B cell (primary cell): Measurements from ENCODE around the gene THRAP3. TPM values are rescaled to one million over a fixed set of nuclear protein-coding genes. Genes with fewer than 3 reads are reported as not detected.

Source experiments
- ATAC-seq: fragments of 200-7000 bp; cut with Tn5 transposase; one replicate; pipeline ENCODE4 v1.10.0; 2021; ENCODE audit warnings: low read depth, mild to moderate bottlenecking, moderate number of reproducible peaks, moderate library complexity
- CTCF ChIA-PET: fragments of 350-600 bp; sonication (Branson Sonifier 250); formaldehyde crosslinking; loops from one replicate; lab custom pipeline; 2021; ENCODE audit warnings: antibody characterized with exemption, inconsistent platforms; lab: Charles Lee
- POLR2A ChIA-PET: fragments of 350-600 bp; sonication (Branson Sonifier 250); formaldehyde crosslinking; loops from one replicate; lab custom pipeline; 2021; ENCODE audit warnings: antibody characterized with exemption; lab: Charles Lee
- DNase-seq: peaks from one replicate; pipeline ENCODE4 v3.0.0; 2013
- H2AFZ ChIP-seq: 2 replicates; pipeline ENCODE4 v1.6.1; 2012; ENCODE audit warnings: mild to moderate bottlenecking, low read depth, low read length; ENCODE audit not compliant: insufficient read depth, poor library complexity, severe bottlenecking
- H3K27ac ChIP-seq, 2 donors: 1 replicate in 1 of 2; 2 replicates in 1 of 2; pipeline ENCODE4 v1.5.1; 2012 to 2013; ENCODE audit warnings: low read length in 2 of 2, mild to moderate bottlenecking in 2 of 2, moderate library complexity in 1 of 2
- H3K27me3 ChIP-seq, 4 experiments: fragments of 200-600 bp in 1 of 4; sonication (generic) in 1 of 4; replicated peaks in 1 of 4; 1 replicate in 2 of 4; 2 replicates in 2 of 4; pipeline versions ENCODE4 v1.6.1 to v1.7.0; 2013 to 2016; ENCODE audit warnings: low read length in 3 of 4, mild to moderate bottlenecking in 2 of 4, mixed read lengths in 1 of 4, moderate library complexity in 1 of 4; ENCODE audit not compliant: insufficient read depth in 4 of 4, control insufficient read depth in 3 of 4; ENCODE audit errors: control extremely low read depth in 1 of 4
- H3K36me3 ChIP-seq, 2 experiments: replicated peaks in 1 of 2; 1 replicate in 1 of 2; 2 replicates in 1 of 2; pipeline versions ENCODE4 v1.6.1 to v1.7.1; 2013; ENCODE audit warnings: low read length in 1 of 2; ENCODE audit not compliant: insufficient read depth in 2 of 2, control insufficient read depth in 1 of 2; ENCODE audit errors: control extremely low read depth in 1 of 2, extremely low read depth in 1 of 2
- H3K4me1 ChIP-seq, 2 donors: fragments of 200-600 bp in 1 of 2; sonication (generic) in 1 of 2; 1 replicate in 1 of 2; 2 replicates in 1 of 2; pipeline versions ENCODE4 v1.5.1 to v1.6.1; 2013 to 2017; ENCODE audit warnings: low read length in 2 of 2; ENCODE audit not compliant: control insufficient read depth in 2 of 2, insufficient read depth in 2 of 2
- H3K4me2 ChIP-seq: replicated peaks from 2 replicates; pipeline ENCODE3; 2012; ENCODE audit warnings: mild to moderate bottlenecking, low read depth, low read length; ENCODE audit not compliant: poor library complexity, severe bottlenecking
- H3K4me3 ChIP-seq, 5 experiments: fragments of 200-600 bp in 1 of 5; sonication (generic) in 1 of 5; 1 replicate in 3 of 5; 2 replicates in 2 of 5; pipeline versions ENCODE4 v1.5.1 to v1.7.0; 2011 to 2016; ENCODE audit warnings: low read length in 4 of 5, mild to moderate bottlenecking in 4 of 5, low read depth in 2 of 5, control low read depth in 1 of 5, moderate library complexity in 1 of 5; ENCODE audit not compliant: insufficient read depth in 1 of 5; ENCODE audit errors: control extremely low read depth in 1 of 5, extremely low read depth in 1 of 5
- H3K79me2 ChIP-seq: fragments of 200-600 bp; sonication (generic); one replicate; pipeline ENCODE4 v1.6.0; 2016; ENCODE audit warnings: low read length; ENCODE audit not compliant: control insufficient read depth, insufficient read depth
- H3K9ac ChIP-seq: fragments of 200-600 bp; sonication (generic); 2 replicates; pipeline ENCODE4 v1.6.1; 2017; ENCODE audit warnings: mild to moderate bottlenecking, low read length, moderate library complexity
- H3K9me3 ChIP-seq, 3 donors: one replicate each; pipeline versions ENCODE4 v1.6.1 to v1.7.1; 2013; ENCODE audit warnings: low read length in 2 of 3; ENCODE audit not compliant: control insufficient read depth in 2 of 3, insufficient read depth in 1 of 3; ENCODE audit errors: control extremely low read depth in 1 of 3
- H4K20me1 ChIP-seq: 2 replicates; pipeline ENCODE4 v1.6.0; 2012; ENCODE audit warnings: mild to moderate bottlenecking, low read length; ENCODE audit not compliant: insufficient read depth, control insufficient read depth, poor library complexity, severe bottlenecking
- H3K27ac Mint-ChIP-seq: one replicate; pipeline ENCODE4 v1.8.0; 2021; ENCODE audit warnings: mixed read lengths
- H3K27me3 Mint-ChIP-seq: one replicate; pipeline ENCODE4 v1.8.0; 2021; ENCODE audit warnings: mixed read lengths
- H3K4me1 Mint-ChIP-seq: one replicate; pipeline ENCODE4 v1.8.0; 2021; ENCODE audit warnings: mixed read lengths
- H3K4me3 Mint-ChIP-seq: one replicate; pipeline ENCODE4 v1.8.0; 2021; ENCODE audit warnings: mixed read lengths
- H3K9me3 Mint-ChIP-seq: one replicate; pipeline ENCODE4 v1.8.0; 2022; ENCODE audit warnings: mixed read lengths; ENCODE audit not compliant: insufficient read depth
- CTCF ChIP-seq: fragments of 200-600 bp; IDR thresholded peaks from one replicate; pipeline ENCODE4 v1.8.0; 2022; ENCODE audit warnings: antibody characterized with exemption, mild to moderate bottlenecking
- EZH2 ChIP-seq: IDR thresholded peaks from 2 replicates; pipeline ENCODE4 v1.6.1; 2012; ENCODE audit warnings: borderline replicate concordance, low read depth, mild to moderate bottlenecking, moderate library complexity, low read length; ENCODE audit not compliant: insufficient read depth, poor library complexity, severe bottlenecking
- whole genome bisulfite sequencing: methylation state at CpG from one replicate; pipeline ENCODE4 v1.1.5; 2013; ENCODE audit warnings: missing lambda C conversion rate; ENCODE audit not compliant: insufficient coverage; 5-methylcytosine and 5-hydroxymethylcytosine counted together
- intact Hi-C: fragments of 100-400 bp; cut with micrococcal nuclease; formaldehyde crosslinking; loops from one replicate; pipeline ENCODE4 v1.10.0; 2022
- polyA plus RNA-seq: library from polyadenylated mRNA; depleted of rRNA; stranded (reverse); fragments of >200 nt; gene quantifications from 2 replicates; pipeline ENCODE4 v1.2.3, GENCODE V29; 2012
- total RNA-seq, 2 donors: library from RNA; stranded (reverse); fragments of 120-200 nt in 1 of 2; gene quantifications; 1 replicate in 1 of 2; 2 replicates in 1 of 2; pipeline versions ENCODE4 v1.2.3 to v1.2.4, GENCODE V29; 2013 to 2022

THRAP3 gene
- total and polyA plus RNA-seq, 2 donors (not counting 1 experiment from before 2014, with no cell fraction given), result 64.1 to 153 TPM

GRCh38 chr1:36307601-36308330 is 83.5 kb downstream of the THRAP3 start:
- DNase-seq (no peak), ATAC-seq (no peak)
- H3K4me3 ChIP-seq, result peak overlapping the region in 3 of 5 experiments; percentile 68 to 78 (median 70)
- CTCF ChIA-PET, result interaction anchor here (1.1 to 2.4 kb wide), 4 partner anchors 15 to 120 kb away, joined by 3 to 8 read pairs (median 4); no protein-coding TSS in a partner anchor
- peak overlapping the region; percentile 93 for H2AFZ ChIP-seq
- H3K27ac ChIP-seq, result no peak overlapping the region
- peaks cover 10 to 33% of the 10 kb centered on the region in 2 donors for H3K4me1 ChIP-seq
- H4K20me1 ChIP-seq, result peaks cover 14% of the 10 kb centered on the region
- TF ChIP-seq EZH2 (no peak), CTCF (no peak)
- no peaks in the 10 kb centered on the region for H3K27me3 Mint-ChIP-seq
- H3K27ac Mint-ChIP-seq, result no peak overlapping the region
- H3K9me3 ChIP-seq, result no peaks in the 10 kb centered on the region
- POLR2A ChIA-PET, result no interaction called here
- H3K4me2 ChIP-seq, result peak overlapping the region; percentile 98
- no peaks in the 10 kb centered on the region for H3K27me3 ChIP-seq
- peak overlapping the region; percentile 97 for H3K4me3 Mint-ChIP-seq
- H3K9me3 Mint-ChIP-seq, result no peaks in the 10 kb centered on the region
- no peak overlapping the region for H3K9ac ChIP-seq
- peaks cover 29% of the 10 kb centered on the region for H3K4me1 Mint-ChIP-seq
- no peaks in the 10 kb centered on the region for H3K79me2 ChIP-seq
- H3K36me3 ChIP-seq, result peaks cover 0 to 17% of the 10 kb centered on the region in 2 experiments
- 82% methylated on average over 2 of the region's 10 CpGs for WGBS
- intact Hi-C loops, result loop anchor here (1.0 to 5.0 kb wide), 3 partner anchors 60 to 158 kb away; partner anchors contain the start of gene TRAPPC3

GRCh38 chr1:36309397-36309796 is 85.2 kb downstream of the THRAP3 start:
- ChIA-PET POLR2A (interaction anchor here (0.5 to 0.6 kb wide), 2 partner anchors 57 to 67 kb away, joined by 3 to 8 read pairs; no protein-coding TSS in a partner anchor), CTCF (interaction anchor here (1.6 kb wide), 1 partner anchor 24 kb away, joined by 5 read pairs; no protein-coding TSS in a partner anchor)
- no peak overlapping the region for H3K9ac ChIP-seq
- H3K9me3 ChIP-seq, result peaks cover 0 to 6% (median 0%) of the 10 kb centered on the region in 3 donors
- WGBS, result 100% methylated on average over 4 of the region's 7 CpGs
- intact Hi-C loops, result loop anchor here (5.0 kb wide), 1 partner anchor 58 kb away; no protein-coding TSS in a partner anchor
- ATAC-seq, result no peak
- H3K4me2 ChIP-seq, result no peak overlapping the region
- Mint-ChIP-seq H3K4me1 (peaks cover 25% of the 10 kb centered on the region), H3K27ac (no peak overlapping the region), H3K27me3 (no peaks in the 10 kb centered on the region), H3K4me3 (peak overlapping the region; percentile 37), H3K9me3 (no peaks in the 10 kb centered on the region)
- TF ChIP-seq CTCF (no peak), EZH2 (no peak)
- no peaks in the 10 kb centered on the region for H3K79me2 ChIP-seq
- H3K36me3 ChIP-seq, result peaks cover 0 to 3% of the 10 kb centered on the region in 2 experiments
- H3K27ac ChIP-seq, result no peak overlapping the region
- peaks cover 10 to 32% of the 10 kb centered on the region in 2 donors for H3K4me1 ChIP-seq
- H4K20me1 ChIP-seq, result peaks cover 10% of the 10 kb centered on the region
- no peak overlapping the region for H3K4me3 ChIP-seq
- H2AFZ ChIP-seq, result no peak overlapping the region
- no peak for DNase-seq
- H3K27me3 ChIP-seq, result no peaks in the 10 kb centered on the region
